ENCODE results near the gene CLDN34.

DNA sequence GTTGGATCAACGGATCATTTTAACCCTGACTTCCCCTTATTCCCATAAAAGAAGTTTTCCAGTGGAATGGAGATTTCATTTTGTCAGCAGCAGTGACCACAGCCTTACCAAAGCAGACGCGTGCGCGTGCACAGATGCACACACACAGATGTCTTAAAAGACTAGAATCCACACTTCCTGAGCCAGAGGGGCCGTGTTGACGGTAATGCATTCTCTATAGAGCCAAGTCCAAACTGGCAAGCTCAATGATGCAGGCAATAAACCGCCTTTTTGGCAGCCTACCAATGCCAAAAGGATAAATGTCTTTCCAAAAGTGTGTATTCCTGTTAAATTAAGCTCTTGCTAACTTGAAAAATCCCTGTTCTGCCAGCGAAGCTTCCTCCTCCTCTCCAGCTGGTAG, 18.8 kb upstream of the CLDN34 start:
- TF ChIP-seq, protein P1, sequence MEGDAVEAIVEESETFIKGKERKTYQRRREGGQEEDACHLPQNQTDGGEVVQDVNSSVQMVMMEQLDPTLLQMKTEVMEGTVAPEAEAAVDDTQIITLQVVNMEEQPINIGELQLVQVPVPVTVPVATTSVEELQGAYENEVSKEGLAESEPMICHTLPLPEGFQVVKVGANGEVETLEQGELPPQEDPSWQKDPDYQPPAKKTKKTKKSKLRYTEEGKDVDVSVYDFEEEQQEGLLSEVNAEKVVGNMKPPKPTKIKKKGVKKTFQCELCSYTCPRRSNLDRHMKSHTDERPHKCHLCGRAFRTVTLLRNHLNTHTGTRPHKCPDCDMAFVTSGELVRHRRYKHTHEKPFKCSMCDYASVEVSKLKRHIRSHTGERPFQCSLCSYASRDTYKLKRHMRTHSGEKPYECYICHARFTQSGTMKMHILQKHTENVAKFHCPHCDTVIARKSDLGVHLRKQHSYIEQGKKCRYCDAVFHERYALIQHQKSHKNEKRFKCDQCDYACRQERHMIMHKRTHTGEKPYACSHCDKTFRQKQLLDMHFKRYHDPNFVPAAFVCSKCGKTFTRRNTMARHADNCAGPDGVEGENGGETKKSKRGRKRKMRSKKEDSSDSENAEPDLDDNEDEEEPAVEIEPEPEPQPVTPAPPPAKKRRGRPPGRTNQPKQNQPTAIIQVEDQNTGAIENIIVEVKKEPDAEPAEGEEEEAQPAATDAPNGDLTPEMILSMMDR (IDR thresholded peaks at IDR 0.05) = no peak
- no peak for TF ChIP-seq POLR2AphosphoS5 (IDR thresholded peaks at IDR 0.05)
- TF ChIP-seq EP300 (IDR thresholded peaks at IDR 0.05) = no peak

All from upper lobe of left lung (tissue), 4 donors.